Measurements from ENCODE around the gene EDEM1.

The EDEM1 gene

DNA sequence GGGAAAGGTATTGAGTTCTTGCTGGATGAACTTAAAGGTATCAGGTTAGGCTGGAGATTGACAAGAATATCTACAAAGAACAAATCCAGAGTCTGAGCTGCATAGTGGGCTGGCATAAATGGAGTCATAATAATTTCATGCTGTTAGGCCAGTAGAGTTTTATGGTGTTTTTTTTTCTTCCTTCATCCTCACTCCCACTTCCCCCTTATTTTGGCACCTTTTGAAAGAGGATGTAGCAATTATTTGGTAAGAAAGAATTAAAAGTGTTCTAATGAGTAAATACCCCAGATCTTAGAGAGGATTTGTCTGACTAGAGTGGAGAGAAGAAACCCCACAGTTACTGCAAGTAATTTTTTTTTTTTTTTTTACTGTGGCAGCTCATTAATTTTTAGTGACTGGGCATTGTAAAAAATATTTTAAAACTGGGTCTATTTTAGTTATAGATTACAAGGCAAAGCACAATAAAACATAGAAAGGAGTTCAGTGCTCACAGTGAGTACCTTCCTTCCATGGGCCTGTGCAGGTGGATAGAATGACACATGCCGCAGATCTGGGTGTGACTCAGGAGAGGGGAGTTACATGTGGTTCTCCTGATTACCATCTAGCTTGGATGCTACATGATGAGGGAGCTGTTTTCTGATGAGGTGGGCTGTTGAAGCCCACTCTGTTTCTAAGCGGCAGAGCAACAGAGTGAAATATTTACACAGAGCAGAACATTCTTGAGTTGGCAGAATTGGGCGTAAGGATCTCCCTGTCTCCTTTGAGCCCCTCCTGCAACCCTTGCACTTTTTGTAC lies 5.3 kb downstream of the EDEM1 start:
- Histone ChIP-seq H3K9me3 (ENCODE audit: low read length) (no peaks in the 10 kb centered on the region), H3K27ac (ENCODE audit: low read depth, low read length) (no peak overlapping the region), H3K9ac (ENCODE audit: low read length) (no peak overlapping the region), H3K4me1 (ENCODE audit: insufficient read depth, low read length) (peaks cover 27% of the 10 kb centered on the region), H3K27me3 (ENCODE audit: control insufficient read depth in 1 of 2, insufficient read depth in 2 of 2, low read length in 2 of 2) (no peaks in the 10 kb centered on the region), H3K36me3 (ENCODE audit: insufficient read depth, low read length) (peaks cover 6% of the 10 kb centered on the region), H3K4me3 (ENCODE audit: low read depth in 1 of 2, low read length in 2 of 2) (no peak overlapping the region)

DNA sequence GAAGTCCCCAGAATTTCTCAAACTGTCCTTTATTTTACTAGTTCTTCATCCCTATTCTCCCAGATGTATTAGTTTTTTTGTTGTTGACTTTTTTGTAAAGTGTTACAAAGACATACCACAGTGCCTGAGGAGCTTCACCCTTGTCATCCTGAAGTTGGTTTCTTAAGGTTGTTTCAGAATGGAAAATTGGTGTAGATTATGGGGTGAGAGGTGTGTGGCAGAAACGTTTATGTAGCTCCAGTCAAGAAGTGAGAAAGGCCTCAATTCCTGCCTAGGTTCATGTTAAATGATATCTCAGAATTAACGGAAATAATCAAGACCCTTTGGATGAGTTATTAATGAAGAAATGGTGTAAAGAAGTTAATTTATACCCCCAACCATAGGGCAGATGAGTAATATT lies 6.8 kb downstream of the EDEM1 start:
- Histone ChIP-seq H3K27ac (ENCODE audit: low read depth, low read length) (no peak overlapping the region), H3K4me1 (ENCODE audit: insufficient read depth, low read length) (peaks cover 21% of the 10 kb centered on the region), H3K27me3 (ENCODE audit: control insufficient read depth in 1 of 2, insufficient read depth in 2 of 2, low read length in 2 of 2) (no peaks in the 10 kb centered on the region), H3K36me3 (ENCODE audit: insufficient read depth, low read length) (peaks cover 6% of the 10 kb centered on the region), H3K9me3 (ENCODE audit: low read length) (no peaks in the 10 kb centered on the region), H3K9ac (ENCODE audit: low read length) (no peak overlapping the region), H3K4me3 (ENCODE audit: low read depth in 1 of 2, low read length in 2 of 2) (no peak overlapping the region)

- Histone ChIP-seq H3K36me3 (ENCODE audit: insufficient read depth, low read length) (peaks cover 8% of the 10 kb centered on the region), H3K27ac (ENCODE audit: low read depth, low read length) (no peak overlapping the region), H3K4me1 (ENCODE audit: insufficient read depth, low read length) (peaks cover 19% of the 10 kb centered on the region), H3K4me3 (ENCODE audit: low read depth in 1 of 2, low read length in 2 of 2) (no peak overlapping the region), H3K27me3 (ENCODE audit: control insufficient read depth in 1 of 2, insufficient read depth in 2 of 2, low read length in 2 of 2) (no peaks in the 10 kb centered on the region), H3K9ac (ENCODE audit: low read length) (no peak overlapping the region), H3K9me3 (ENCODE audit: low read length) (no peaks in the 10 kb centered on the region)
These were observed 7.4 kb downstream of the EDEM1 start for GRCh38 chr3:5194801-5195509.

GRCh38 chr3:5195605-5196004 lies 8.1 kb downstream of the EDEM1 start:
- Histone ChIP-seq H3K36me3 (ENCODE audit: insufficient read depth, low read length) (peaks cover 14% of the 10 kb centered on the region), H3K9ac (ENCODE audit: low read length) (no peak overlapping the region), H3K9me3 (ENCODE audit: low read length) (no peaks in the 10 kb centered on the region), H3K4me3 (ENCODE audit: low read depth in 1 of 2, low read length in 2 of 2) (no peak overlapping the region), H3K27ac (ENCODE audit: low read depth, low read length) (no peak overlapping the region), H3K4me1 (ENCODE audit: insufficient read depth, low read length) (peaks cover 13% of the 10 kb centered on the region), H3K27me3 (ENCODE audit: control insufficient read depth in 1 of 2, insufficient read depth in 2 of 2, low read length in 2 of 2) (no peaks in the 10 kb centered on the region)

DNA sequence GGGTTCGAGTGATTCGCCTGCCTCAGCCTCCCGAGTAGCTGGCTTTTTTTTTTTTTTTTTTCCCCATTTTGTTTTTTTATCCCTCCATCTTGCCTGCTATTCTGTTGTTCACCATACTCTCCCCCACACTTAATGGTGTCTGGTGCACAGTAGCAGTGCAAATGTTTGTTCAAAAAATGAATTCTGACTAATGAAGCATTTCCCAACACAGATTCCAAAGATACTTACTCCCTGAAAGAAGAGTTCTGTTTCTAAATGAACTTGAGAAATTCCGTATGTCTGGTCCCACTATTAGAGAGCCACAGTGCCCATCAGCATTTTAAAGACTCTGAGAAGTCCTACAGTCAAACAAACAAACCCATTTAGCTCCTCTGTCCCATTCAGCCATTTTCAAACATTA lies 9.5 kb downstream of the EDEM1 start:
- Histone ChIP-seq H3K9me3 (ENCODE audit: low read length) (no peaks in the 10 kb centered on the region), H3K27ac (ENCODE audit: low read depth, low read length) (no peak overlapping the region), H3K36me3 (ENCODE audit: insufficient read depth, low read length) (peaks cover 20% of the 10 kb centered on the region), H3K4me1 (ENCODE audit: insufficient read depth, low read length) (peaks cover 12% of the 10 kb centered on the region), H3K27me3 (ENCODE audit: control insufficient read depth in 1 of 2, insufficient read depth in 2 of 2, low read length in 2 of 2) (no peaks in the 10 kb centered on the region), H3K9ac (ENCODE audit: low read length) (no peak overlapping the region), H3K4me3 (ENCODE audit: low read depth in 1 of 2, low read length in 2 of 2) (no peak overlapping the region)

GRCh38 chr3:5197470-5198312 lies 10.2 kb downstream of the EDEM1 start:
- H3K27ac ChIP-seq (ENCODE audit: low read depth, low read length): no peak overlapping the region
- no peak overlapping the region for H3K9ac ChIP-seq (ENCODE audit: low read length)
- H3K36me3 ChIP-seq (ENCODE audit: insufficient read depth, low read length): peaks cover 26% of the 10 kb centered on the region
- peaks cover 5% of the 10 kb centered on the region for H3K4me1 ChIP-seq (ENCODE audit: insufficient read depth, low read length)
- no peak overlapping the region for H3K4me3 ChIP-seq (ENCODE audit: low read depth in 1 of 2, low read length in 2 of 2)
- no peaks in the 10 kb centered on the region for H3K27me3 ChIP-seq (ENCODE audit: control insufficient read depth in 1 of 2, insufficient read depth in 2 of 2, low read length in 2 of 2)
- no peaks in the 10 kb centered on the region for H3K9me3 ChIP-seq (ENCODE audit: low read length)

- H3K9ac ChIP-seq (ENCODE audit: low read length): no peak overlapping the region
- H3K27ac ChIP-seq (ENCODE audit: low read depth, low read length): no peak overlapping the region
- H3K4me1 ChIP-seq (ENCODE audit: insufficient read depth, low read length): peaks cover 5% of the 10 kb centered on the region
These were observed 10.8 kb downstream of the EDEM1 start for GRCh38 chr3:5198313-5198677.

GRCh38 chr3:5198986-5199731 lies 11.7 kb downstream of the EDEM1 start:
- Histone ChIP-seq H3K27me3 (ENCODE audit: control insufficient read depth in 1 of 2, insufficient read depth in 2 of 2, low read length in 2 of 2) (no peaks in the 10 kb centered on the region), H3K36me3 (ENCODE audit: insufficient read depth, low read length) (peaks cover 37% of the 10 kb centered on the region), H3K4me3 (ENCODE audit: low read depth in 1 of 2, low read length in 2 of 2) (no peak overlapping the region), H3K9me3 (ENCODE audit: low read length) (no peaks in the 10 kb centered on the region), H3K4me1 (ENCODE audit: insufficient read depth, low read length) (peaks cover 5% of the 10 kb centered on the region), H3K9ac (ENCODE audit: low read length) (no peak overlapping the region), H3K27ac (ENCODE audit: low read depth, low read length) (no peak overlapping the region)

More at GRCh38 chr3:5198313-5198677, 10.8 kb downstream of the EDEM1 start:
- Histone ChIP-seq H3K4me3 (ENCODE audit: low read depth in 1 of 2, low read length in 2 of 2) (no peak overlapping the region), H3K27me3 (ENCODE audit: control insufficient read depth in 1 of 2, insufficient read depth in 2 of 2, low read length in 2 of 2) (no peaks in the 10 kb centered on the region), H3K36me3 (ENCODE audit: insufficient read depth, low read length) (peaks cover 32% of the 10 kb centered on the region), H3K9me3 (ENCODE audit: low read length) (no peaks in the 10 kb centered on the region)

- H3K36me3 ChIP-seq (ENCODE audit: insufficient read depth, low read length): peaks cover 54% of the 10 kb centered on the region
- H3K9ac ChIP-seq (ENCODE audit: low read length): no peak overlapping the region
- H3K4me1 ChIP-seq (ENCODE audit: insufficient read depth, low read length): no peaks in the 10 kb centered on the region
- H3K4me3 ChIP-seq (ENCODE audit: low read depth in 1 of 2, low read length in 2 of 2): no peak overlapping the region
- H3K27ac ChIP-seq (ENCODE audit: low read depth, low read length): no peak overlapping the region
- H3K27me3 ChIP-seq (ENCODE audit: control insufficient read depth in 1 of 2, insufficient read depth in 2 of 2, low read length in 2 of 2): no peaks in the 10 kb centered on the region
- no peaks in the 10 kb centered on the region for H3K9me3 ChIP-seq (ENCODE audit: low read length)
These were observed 14.0 kb downstream of the EDEM1 start for GRCh38 chr3:5201536-5201935.

DNA sequence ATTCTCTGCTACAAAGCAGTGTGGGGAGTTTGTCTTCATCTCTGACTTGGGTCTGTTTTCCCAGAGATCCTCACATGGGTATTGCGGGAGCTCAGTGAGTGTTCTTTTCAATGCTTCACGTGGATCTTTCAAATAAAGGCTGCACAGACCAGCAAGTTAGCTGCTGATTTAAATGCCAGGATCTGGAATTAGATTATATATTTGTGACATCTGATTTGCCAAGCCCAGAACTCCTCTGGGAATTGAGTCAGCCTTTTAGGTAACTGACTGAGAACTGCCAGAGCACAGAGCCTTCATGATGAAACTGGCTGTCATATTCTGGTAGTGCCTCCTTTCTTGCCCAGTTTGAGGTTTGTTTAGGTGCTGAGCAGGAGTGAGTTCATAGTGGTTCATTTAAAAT lies 14.7 kb downstream of the EDEM1 start:
- Histone ChIP-seq H3K36me3 (ENCODE audit: insufficient read depth, low read length) (peaks cover 59% of the 10 kb centered on the region), H3K4me3 (ENCODE audit: low read depth in 1 of 2, low read length in 2 of 2) (no peak overlapping the region), H3K9ac (ENCODE audit: low read length) (no peak overlapping the region), H3K9me3 (ENCODE audit: low read length) (no peaks in the 10 kb centered on the region), H3K27ac (ENCODE audit: low read depth, low read length) (no peak overlapping the region), H3K27me3 (ENCODE audit: control insufficient read depth in 1 of 2, insufficient read depth in 2 of 2, low read length in 2 of 2) (no peaks in the 10 kb centered on the region), H3K4me1 (ENCODE audit: insufficient read depth, low read length) (no peaks in the 10 kb centered on the region)

Data from muscle layer of colon (tissue), 2 donors.